ENCODE measurements around the gene NSUN5. TPM values are rescaled to one million over a fixed set of nuclear protein-coding genes. Genes with fewer than 3 reads are reported as not detected.
"Not testable (repeated sequence)": the region's sequence is repeated elsewhere in the genome, so short reads cannot be mapped to it uniquely, and the experiment has no call there.

The NSUN5 gene
- total and polyA plus RNA-seq, 2 experiments from 2014 or later: 65.6 to 73.4 TPM

- ATAC-seq; H3F3A ChIP-seq (replicated peaks; ENCODE audit: low read depth); H3K9me3 Mint-ChIP-seq; H3K27ac Mint-ChIP-seq; H3K9me2 ChIP-seq (ENCODE audit: insufficient read depth); H4K20me1 ChIP-seq (replicated peaks; ENCODE audit: insufficient read depth); H3K27ac ChIP-seq (ENCODE audit: low read depth); H3K36me3 ChIP-seq (ENCODE audit: insufficient read depth); H2AFZ ChIP-seq; H3K27me3 Mint-ChIP-seq (ENCODE audit: insufficient read depth, low read depth, poor library complexity); H3K4me1 Mint-ChIP-seq; H3K4me3 Mint-ChIP-seq; H3K4me2 ChIP-seq; H3K4me3 ChIP-seq; H3K4me1 ChIP-seq (ENCODE audit: insufficient read depth); DNase-seq (ENCODE audit: low spot score); H3K27me3 ChIP-seq (ENCODE audit: insufficient read depth): not testable (repeated sequence)
- H3K79me2 ChIP-seq (replicated peaks; ENCODE audit: insufficient read depth): peaks cover 16% of the 10 kb centered on the region
- peaks cover 38% of the 10 kb centered on the region for H3K36me3 Mint-ChIP-seq (ENCODE audit: low read depth)
These were observed 5.8 kb downstream of the NSUN5 start for GRCh38 chr7:73302846-73303245.

- not testable (repeated sequence) for H3K4me3 Mint-ChIP-seq; H3K9me2 ChIP-seq (ENCODE audit: insufficient read depth); H3K4me1 ChIP-seq (ENCODE audit: insufficient read depth); H3K9me3 Mint-ChIP-seq; H3K4me3 ChIP-seq; H3F3A ChIP-seq (replicated peaks; ENCODE audit: low read depth); DNase-seq (ENCODE audit: low spot score); H2AFZ ChIP-seq; H3K27ac ChIP-seq (ENCODE audit: low read depth); H3K79me2 ChIP-seq (replicated peaks; ENCODE audit: insufficient read depth); H3K4me1 Mint-ChIP-seq; H3K27me3 ChIP-seq (ENCODE audit: insufficient read depth); H3K27me3 Mint-ChIP-seq (ENCODE audit: insufficient read depth, low read depth, poor library complexity); H3K4me2 ChIP-seq; H3K27ac Mint-ChIP-seq; H3K36me3 ChIP-seq (ENCODE audit: insufficient read depth); H4K20me1 ChIP-seq (replicated peaks; ENCODE audit: insufficient read depth)
- peak; percentile 93 for ATAC-seq
- TF ChIP-seq, protein P1, sequence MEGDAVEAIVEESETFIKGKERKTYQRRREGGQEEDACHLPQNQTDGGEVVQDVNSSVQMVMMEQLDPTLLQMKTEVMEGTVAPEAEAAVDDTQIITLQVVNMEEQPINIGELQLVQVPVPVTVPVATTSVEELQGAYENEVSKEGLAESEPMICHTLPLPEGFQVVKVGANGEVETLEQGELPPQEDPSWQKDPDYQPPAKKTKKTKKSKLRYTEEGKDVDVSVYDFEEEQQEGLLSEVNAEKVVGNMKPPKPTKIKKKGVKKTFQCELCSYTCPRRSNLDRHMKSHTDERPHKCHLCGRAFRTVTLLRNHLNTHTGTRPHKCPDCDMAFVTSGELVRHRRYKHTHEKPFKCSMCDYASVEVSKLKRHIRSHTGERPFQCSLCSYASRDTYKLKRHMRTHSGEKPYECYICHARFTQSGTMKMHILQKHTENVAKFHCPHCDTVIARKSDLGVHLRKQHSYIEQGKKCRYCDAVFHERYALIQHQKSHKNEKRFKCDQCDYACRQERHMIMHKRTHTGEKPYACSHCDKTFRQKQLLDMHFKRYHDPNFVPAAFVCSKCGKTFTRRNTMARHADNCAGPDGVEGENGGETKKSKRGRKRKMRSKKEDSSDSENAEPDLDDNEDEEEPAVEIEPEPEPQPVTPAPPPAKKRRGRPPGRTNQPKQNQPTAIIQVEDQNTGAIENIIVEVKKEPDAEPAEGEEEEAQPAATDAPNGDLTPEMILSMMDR (conservative IDR thresholded peaks at IDR 0.05; ENCODE audit: low read depth in 2 of 2): peak in 1 of 2 experiments; percentile 24; a peak in 2 of 4 replicates
- peaks cover 24% of the 10 kb centered on the region for H3K36me3 Mint-ChIP-seq (ENCODE audit: low read depth)
These were observed 7.5 kb downstream of the NSUN5 start for GRCh38 chr7:73301108-73301507.

DNA sequence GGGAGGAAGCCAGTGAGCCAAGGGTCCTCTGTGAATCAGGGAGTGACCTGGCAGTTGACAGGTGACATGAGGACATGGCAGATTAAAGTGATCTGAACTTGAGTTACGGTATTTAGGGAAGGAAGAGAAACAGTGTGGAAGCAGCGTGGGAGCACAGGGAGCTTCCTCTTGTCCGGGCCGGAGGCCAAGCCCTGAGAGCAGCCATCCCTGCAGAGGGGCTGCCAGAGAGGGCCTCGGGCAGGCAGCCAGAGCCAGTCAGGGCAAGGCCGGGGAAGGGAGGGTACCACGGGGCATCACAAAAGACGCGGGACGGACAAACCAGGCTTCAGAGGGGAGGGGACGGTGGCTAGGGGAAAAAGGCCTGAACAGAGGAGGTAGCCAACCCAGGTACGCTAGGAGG, 8.8 kb downstream of the NSUN5 start:
- H3K27me3 Mint-ChIP-seq (ENCODE audit: insufficient read depth, low read depth, poor library complexity); H3K27ac Mint-ChIP-seq; ATAC-seq; H3K36me3 ChIP-seq (ENCODE audit: insufficient read depth); H3K27ac ChIP-seq (ENCODE audit: low read depth); H3K9me3 Mint-ChIP-seq; H3K4me3 Mint-ChIP-seq; H3K79me2 ChIP-seq (replicated peaks; ENCODE audit: insufficient read depth); H2AFZ ChIP-seq; H3K27me3 ChIP-seq (ENCODE audit: insufficient read depth); H3K4me1 Mint-ChIP-seq; H3K4me3 ChIP-seq; DNase-seq (ENCODE audit: low spot score); H3K9me2 ChIP-seq (ENCODE audit: insufficient read depth); H3K4me2 ChIP-seq; H3K4me1 ChIP-seq (ENCODE audit: insufficient read depth); H3F3A ChIP-seq (replicated peaks; ENCODE audit: low read depth); H4K20me1 ChIP-seq (replicated peaks; ENCODE audit: insufficient read depth): not testable (repeated sequence)
- H3K36me3 Mint-ChIP-seq (ENCODE audit: low read depth): peaks cover 16% of the 10 kb centered on the region

GRCh38 chr7:73297706-73298105, 10.9 kb downstream of the NSUN5 start:
- DNase-seq (ENCODE audit: low spot score); H2AFZ ChIP-seq; H3K4me1 ChIP-seq (ENCODE audit: insufficient read depth); H3K36me3 ChIP-seq (ENCODE audit: insufficient read depth); H4K20me1 ChIP-seq (replicated peaks; ENCODE audit: insufficient read depth); H3K27me3 ChIP-seq (ENCODE audit: insufficient read depth); H3K79me2 ChIP-seq (replicated peaks; ENCODE audit: insufficient read depth); H3K4me3 Mint-ChIP-seq; ATAC-seq; H3K9me3 Mint-ChIP-seq; H3K4me1 Mint-ChIP-seq; H3K36me3 Mint-ChIP-seq (ENCODE audit: low read depth); H3K9me2 ChIP-seq (ENCODE audit: insufficient read depth); H3K4me2 ChIP-seq; H3K27me3 Mint-ChIP-seq (ENCODE audit: insufficient read depth, low read depth, poor library complexity); H3F3A ChIP-seq (replicated peaks; ENCODE audit: low read depth); H3K27ac ChIP-seq (ENCODE audit: low read depth); H3K4me3 ChIP-seq; H3K27ac Mint-ChIP-seq: not testable (repeated sequence)

- not testable (repeated sequence) for H3K4me1 Mint-ChIP-seq; H3K4me3 Mint-ChIP-seq; H3K4me2 ChIP-seq; H3K36me3 Mint-ChIP-seq (ENCODE audit: low read depth); H3K27ac ChIP-seq (ENCODE audit: low read depth); H3K27me3 Mint-ChIP-seq (ENCODE audit: insufficient read depth, low read depth, poor library complexity); H3F3A ChIP-seq (replicated peaks; ENCODE audit: low read depth); H3K79me2 ChIP-seq (replicated peaks; ENCODE audit: insufficient read depth); H2AFZ ChIP-seq; H3K4me3 ChIP-seq; H3K36me3 ChIP-seq (ENCODE audit: insufficient read depth); H4K20me1 ChIP-seq (replicated peaks; ENCODE audit: insufficient read depth); H3K27me3 ChIP-seq (ENCODE audit: insufficient read depth); DNase-seq (ENCODE audit: low spot score); H3K27ac Mint-ChIP-seq; H3K9me3 Mint-ChIP-seq; H3K4me1 ChIP-seq (ENCODE audit: insufficient read depth); ATAC-seq; H3K9me2 ChIP-seq (ENCODE audit: insufficient read depth)
These were observed 11.4 kb downstream of the NSUN5 start for GRCh38 chr7:73297235-73297634.

- H3K36me3 ChIP-seq (ENCODE audit: insufficient read depth); ATAC-seq; H3K79me2 ChIP-seq (replicated peaks; ENCODE audit: insufficient read depth); H3K27ac Mint-ChIP-seq; H3K27me3 ChIP-seq (ENCODE audit: insufficient read depth); DNase-seq (ENCODE audit: low spot score); H3K4me2 ChIP-seq; H3K4me3 ChIP-seq; H3K36me3 Mint-ChIP-seq (ENCODE audit: low read depth); H3K4me1 Mint-ChIP-seq; H3K27me3 Mint-ChIP-seq (ENCODE audit: insufficient read depth, low read depth, poor library complexity); H3K9me2 ChIP-seq (ENCODE audit: insufficient read depth); H2AFZ ChIP-seq; H3F3A ChIP-seq (replicated peaks; ENCODE audit: low read depth); H3K9me3 Mint-ChIP-seq; H4K20me1 ChIP-seq (replicated peaks; ENCODE audit: insufficient read depth); H3K4me3 Mint-ChIP-seq; H3K27ac ChIP-seq (ENCODE audit: low read depth); H3K4me1 ChIP-seq (ENCODE audit: insufficient read depth): not testable (repeated sequence)
These were observed 31.4 kb downstream of the NSUN5 start for GRCh38 chr7:73277210-73277609.

Measured in GM23338 (cell line).